ENCODE data around the gene PCNX2.

PCNX2 gene

DNA sequence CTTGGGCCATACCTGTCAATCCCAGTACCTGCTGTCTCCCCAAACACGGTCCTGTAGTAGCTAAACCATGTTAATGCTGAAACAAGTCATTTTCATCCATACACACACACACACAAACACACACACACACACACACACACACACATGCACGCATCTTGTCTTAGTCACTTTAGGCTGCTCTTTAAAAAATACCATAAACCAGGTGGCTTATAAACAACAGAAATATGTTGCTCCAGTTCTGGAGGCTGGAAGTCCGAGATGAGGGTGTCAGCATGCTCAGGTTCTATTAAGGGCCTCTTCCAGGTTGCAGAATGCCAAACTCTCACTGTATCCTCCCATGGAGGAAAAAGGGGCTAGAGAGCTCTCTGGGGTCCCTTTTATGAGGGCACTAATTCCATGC lies 215.2 kb downstream of the PCNX2 start:
- no peak for DNase-seq (ENCODE audit: low read depth, low spot score)
- H3K9ac ChIP-seq (ENCODE audit: insufficient read length, low read depth), result no peak overlapping the region
- H3K36me3 ChIP-seq (ENCODE audit: insufficient read depth, insufficient read length, low read length), result no peaks in the 10 kb centered on the region
- H3K27me3 ChIP-seq (ENCODE audit: insufficient read depth, insufficient read length), result no peaks in the 10 kb centered on the region
- no peak overlapping the region for H3K4me3 ChIP-seq (ENCODE audit: insufficient read length, low read depth)
- no peak for TF ChIP-seq YY1 (IDR thresholded peaks at IDR 0.05; ENCODE audit: insufficient read depth, insufficient read length)
- no peaks in the 10 kb centered on the region for H3K9me3 ChIP-seq (ENCODE audit: insufficient read depth, low read length)
- H3K4me1 ChIP-seq (ENCODE audit: insufficient read depth, insufficient read length), result peaks cover 4% of the 10 kb centered on the region

- Histone ChIP-seq H3K4me1 (ENCODE audit: insufficient read depth, insufficient read length) (peaks cover 4% of the 10 kb centered on the region), H3K36me3 (ENCODE audit: insufficient read depth, insufficient read length, low read length) (no peaks in the 10 kb centered on the region), H3K27me3 (ENCODE audit: insufficient read depth, insufficient read length) (no peaks in the 10 kb centered on the region), H3K9ac (ENCODE audit: insufficient read length, low read depth) (no peak overlapping the region), H3K9me3 (ENCODE audit: insufficient read depth, low read length) (no peaks in the 10 kb centered on the region), H3K4me3 (ENCODE audit: insufficient read length, low read depth) (no peak overlapping the region)
- no peak for DNase-seq (ENCODE audit: low read depth, low spot score)
- no peak for TF ChIP-seq ZNF274 (IDR thresholded peaks at IDR 0.05; ENCODE audit: low read depth, low read length)
- no peak for TF ChIP-seq SUZ12 (IDR thresholded peaks at IDR 0.05; ENCODE audit: extremely low read depth, insufficient read depth, insufficient read length)
- TF ChIP-seq YY1 (IDR thresholded peaks at IDR 0.05; ENCODE audit: insufficient read depth, insufficient read length), result no peak
These were observed 216.0 kb downstream of the PCNX2 start for GRCh38 chr1:233079574-233079973.

GRCh38 chr1:233078396-233078795 lies 217.1 kb downstream of the PCNX2 start:
- no peak overlapping the region for H3K4me3 ChIP-seq (ENCODE audit: insufficient read length, low read depth)
- no peaks in the 10 kb centered on the region for H3K27me3 ChIP-seq (ENCODE audit: insufficient read depth, insufficient read length)
- peaks cover 4% of the 10 kb centered on the region for H3K4me1 ChIP-seq (ENCODE audit: insufficient read depth, insufficient read length)
- no peak for TF ChIP-seq ZNF274 (IDR thresholded peaks at IDR 0.05; ENCODE audit: low read depth, low read length)
- TF ChIP-seq YY1 (IDR thresholded peaks at IDR 0.05; ENCODE audit: insufficient read depth, insufficient read length), result no peak
- no peak for TF ChIP-seq SUZ12 (IDR thresholded peaks at IDR 0.05; ENCODE audit: extremely low read depth, insufficient read depth, insufficient read length)
- H3K36me3 ChIP-seq (ENCODE audit: insufficient read depth, insufficient read length, low read length), result no peaks in the 10 kb centered on the region
- H3K9ac ChIP-seq (ENCODE audit: insufficient read length, low read depth), result no peak overlapping the region
- 0 out of 2 replicates have a peak, but pooled peaks cover 4% of the 10 kb centered on the region for H3K9me3 ChIP-seq (ENCODE audit: insufficient read depth, low read length)
- DNase-seq (ENCODE audit: low read depth, low spot score), result no peak

GRCh38 chr1:233075915-233076295 lies 219.6 kb downstream of the PCNX2 start:
- H3K36me3 ChIP-seq (ENCODE audit: insufficient read depth, insufficient read length, low read length), result no peaks in the 10 kb centered on the region
- 0 out of 2 replicates have a peak, but pooled peaks cover 4% of the 10 kb centered on the region for H3K9me3 ChIP-seq (ENCODE audit: insufficient read depth, low read length)
- DNase-seq (ENCODE audit: low read depth, low spot score), result no peak
- peaks cover 4% of the 10 kb centered on the region for H3K4me1 ChIP-seq (ENCODE audit: insufficient read depth, insufficient read length)
- no peak overlapping the region for H3K4me3 ChIP-seq (ENCODE audit: insufficient read length, low read depth)
- H3K9ac ChIP-seq (ENCODE audit: insufficient read length, low read depth), result no peak overlapping the region
- no peaks in the 10 kb centered on the region for H3K27me3 ChIP-seq (ENCODE audit: insufficient read depth, insufficient read length)
- TF ChIP-seq SUZ12 (IDR thresholded peaks at IDR 0.05; ENCODE audit: extremely low read depth, insufficient read depth, insufficient read length) (no peak), ZNF274 (IDR thresholded peaks at IDR 0.05; ENCODE audit: low read depth, low read length) (no peak), YY1 (IDR thresholded peaks at IDR 0.05; ENCODE audit: insufficient read depth, insufficient read length) (no peak)

DNA sequence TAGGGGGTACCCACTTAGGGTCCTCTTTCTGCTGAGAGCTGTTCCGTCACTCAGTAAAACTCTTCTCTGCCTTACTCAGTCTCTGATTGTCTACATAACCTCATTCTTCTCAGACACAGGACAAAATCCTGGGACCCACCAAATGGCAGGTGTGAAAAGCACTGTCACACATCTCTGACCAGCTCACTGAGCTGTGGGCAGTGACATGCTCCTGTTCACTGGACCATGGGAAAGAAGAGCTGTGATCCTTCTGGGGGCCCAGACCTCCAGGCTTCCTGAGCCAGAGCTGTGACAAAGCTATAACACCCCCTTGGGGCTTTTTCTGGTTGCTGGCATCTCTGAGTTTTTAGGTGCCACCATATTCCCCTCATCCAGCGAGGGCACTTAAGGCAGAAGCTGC lies 229.4 kb downstream of the PCNX2 start:
- Histone ChIP-seq H3K4me3 (ENCODE audit: insufficient read length, low read depth) (no peak overlapping the region), H3K4me1 (ENCODE audit: insufficient read depth, insufficient read length) (no peaks in the 10 kb centered on the region), H3K9ac (ENCODE audit: insufficient read length, low read depth) (no peak overlapping the region), H3K36me3 (ENCODE audit: insufficient read depth, insufficient read length, low read length) (peaks cover 5% of the 10 kb centered on the region), H3K9me3 (ENCODE audit: insufficient read depth, low read length) (peaks cover 15% of the 10 kb centered on the region), H3K27me3 (ENCODE audit: insufficient read depth, insufficient read length) (no peaks in the 10 kb centered on the region)
- DNase-seq (ENCODE audit: low read depth, low spot score), result no peak
- TF ChIP-seq YY1 (IDR thresholded peaks at IDR 0.05; ENCODE audit: insufficient read depth, insufficient read length) (no peak), SUZ12 (IDR thresholded peaks at IDR 0.05; ENCODE audit: extremely low read depth, insufficient read depth, insufficient read length) (no peak), ZNF274 (IDR thresholded peaks at IDR 0.05; ENCODE audit: low read depth, low read length) (no peak)

DNA sequence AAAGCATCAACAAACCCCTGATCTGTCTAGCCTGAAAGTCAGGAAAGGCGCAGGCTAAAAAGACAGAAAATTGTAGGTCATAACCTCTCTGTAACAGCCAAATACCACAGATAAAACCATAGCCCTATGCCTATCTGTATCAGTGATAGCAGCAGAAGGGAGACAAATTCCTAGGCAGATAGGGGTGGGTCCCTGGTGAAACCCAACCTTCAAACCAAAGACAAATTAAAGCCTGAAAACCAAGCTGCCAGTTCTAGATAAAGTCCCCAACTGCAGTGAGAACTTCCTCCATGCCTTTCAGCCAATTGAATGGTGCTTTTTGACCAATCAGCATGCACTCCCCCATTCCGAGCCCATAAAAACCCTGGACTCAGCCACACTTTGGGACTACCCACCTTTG lies 229.8 kb downstream of the PCNX2 start:
- Histone ChIP-seq H3K36me3 (ENCODE audit: insufficient read depth, insufficient read length, low read length) (peaks cover 5% of the 10 kb centered on the region), H3K27me3 (ENCODE audit: insufficient read depth, insufficient read length) (no peaks in the 10 kb centered on the region), H3K9me3 (ENCODE audit: insufficient read depth, low read length) (peaks cover 15% of the 10 kb centered on the region), H3K9ac (ENCODE audit: insufficient read length, low read depth) (no peak overlapping the region), H3K4me1 (ENCODE audit: insufficient read depth, insufficient read length) (no peaks in the 10 kb centered on the region), H3K4me3 (ENCODE audit: insufficient read length, low read depth) (no peak overlapping the region)
- TF ChIP-seq YY1 (IDR thresholded peaks at IDR 0.05; ENCODE audit: insufficient read depth, insufficient read length), result no peak
- no peak for TF ChIP-seq ZNF274 (IDR thresholded peaks at IDR 0.05; ENCODE audit: low read depth, low read length)
- no peak for TF ChIP-seq SUZ12 (IDR thresholded peaks at IDR 0.05; ENCODE audit: extremely low read depth, insufficient read depth, insufficient read length)
- DNase-seq (ENCODE audit: low read depth, low spot score), result no peak

GRCh38 chr1:233064988-233065387 lies 230.5 kb downstream of the PCNX2 start:
- Histone ChIP-seq H3K9me3 (ENCODE audit: insufficient read depth, low read length) (peaks cover 15% of the 10 kb centered on the region), H3K27me3 (ENCODE audit: insufficient read depth, insufficient read length) (no peaks in the 10 kb centered on the region), H3K9ac (ENCODE audit: insufficient read length, low read depth) (no peak overlapping the region), H3K4me3 (ENCODE audit: insufficient read length, low read depth) (no peak overlapping the region), H3K4me1 (ENCODE audit: insufficient read depth, insufficient read length) (no peaks in the 10 kb centered on the region), H3K36me3 (ENCODE audit: insufficient read depth, insufficient read length, low read length) (peaks cover 5% of the 10 kb centered on the region)
- TF ChIP-seq SUZ12 (IDR thresholded peaks at IDR 0.05; ENCODE audit: extremely low read depth, insufficient read depth, insufficient read length), result no peak
- TF ChIP-seq ZNF274 (IDR thresholded peaks at IDR 0.05; ENCODE audit: low read depth, low read length), result no peak
- no peak for DNase-seq (ENCODE audit: low read depth, low spot score)

- Histone ChIP-seq H3K9me3 (ENCODE audit: insufficient read depth, low read length) (peaks cover 15% of the 10 kb centered on the region), H3K27me3 (ENCODE audit: insufficient read depth, insufficient read length) (no peaks in the 10 kb centered on the region), H3K4me1 (ENCODE audit: insufficient read depth, insufficient read length) (no peaks in the 10 kb centered on the region), H3K36me3 (ENCODE audit: insufficient read depth, insufficient read length, low read length) (peaks cover 5% of the 10 kb centered on the region), H3K4me3 (ENCODE audit: insufficient read length, low read depth) (no peak overlapping the region), H3K9ac (ENCODE audit: insufficient read length, low read depth) (no peak overlapping the region)
- no peak for TF ChIP-seq SUZ12 (IDR thresholded peaks at IDR 0.05; ENCODE audit: extremely low read depth, insufficient read depth, insufficient read length)
- no peak for TF ChIP-seq ZNF274 (IDR thresholded peaks at IDR 0.05; ENCODE audit: low read depth, low read length)
- no peak for TF ChIP-seq YY1 (IDR thresholded peaks at IDR 0.05; ENCODE audit: insufficient read depth, insufficient read length)
- no peak for DNase-seq (ENCODE audit: low read depth, low spot score)
These were observed 232.1 kb downstream of the PCNX2 start for GRCh38 chr1:233063462-233063861.
